Measurements from ENCODE around the gene MYH3.

DNA sequence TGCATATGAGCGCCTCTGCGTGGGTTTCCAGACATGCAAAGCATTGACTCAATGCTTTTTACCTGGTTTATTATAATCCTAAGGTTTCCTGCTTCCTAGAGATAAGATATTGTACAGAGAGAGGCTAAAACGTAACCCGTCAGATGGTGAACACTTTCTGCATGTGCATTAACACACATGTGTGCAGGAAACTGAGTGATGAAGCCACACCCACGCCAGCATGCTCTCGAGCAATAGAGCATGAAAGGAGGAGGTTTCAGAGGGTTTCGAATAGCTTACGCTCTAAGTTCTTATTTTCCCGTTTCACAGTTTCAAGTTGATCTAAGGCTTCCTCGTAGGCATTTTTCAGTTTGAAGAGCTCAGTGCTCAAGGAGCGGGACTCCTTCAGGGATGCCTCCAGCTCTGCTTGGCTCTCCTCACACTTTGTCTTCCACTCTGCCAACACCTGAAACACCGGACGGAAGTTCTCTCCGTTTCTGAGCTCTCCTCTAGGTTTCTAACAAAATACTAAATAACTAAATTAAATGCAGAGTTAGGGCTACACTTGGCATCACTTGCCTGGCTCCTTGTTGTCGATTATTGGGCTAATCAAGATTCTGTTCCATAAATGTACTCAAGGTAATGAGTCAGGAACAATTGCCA lies 23.2 kb downstream of the MYH3 start:
- TF ChIP-seq, protein P1, sequence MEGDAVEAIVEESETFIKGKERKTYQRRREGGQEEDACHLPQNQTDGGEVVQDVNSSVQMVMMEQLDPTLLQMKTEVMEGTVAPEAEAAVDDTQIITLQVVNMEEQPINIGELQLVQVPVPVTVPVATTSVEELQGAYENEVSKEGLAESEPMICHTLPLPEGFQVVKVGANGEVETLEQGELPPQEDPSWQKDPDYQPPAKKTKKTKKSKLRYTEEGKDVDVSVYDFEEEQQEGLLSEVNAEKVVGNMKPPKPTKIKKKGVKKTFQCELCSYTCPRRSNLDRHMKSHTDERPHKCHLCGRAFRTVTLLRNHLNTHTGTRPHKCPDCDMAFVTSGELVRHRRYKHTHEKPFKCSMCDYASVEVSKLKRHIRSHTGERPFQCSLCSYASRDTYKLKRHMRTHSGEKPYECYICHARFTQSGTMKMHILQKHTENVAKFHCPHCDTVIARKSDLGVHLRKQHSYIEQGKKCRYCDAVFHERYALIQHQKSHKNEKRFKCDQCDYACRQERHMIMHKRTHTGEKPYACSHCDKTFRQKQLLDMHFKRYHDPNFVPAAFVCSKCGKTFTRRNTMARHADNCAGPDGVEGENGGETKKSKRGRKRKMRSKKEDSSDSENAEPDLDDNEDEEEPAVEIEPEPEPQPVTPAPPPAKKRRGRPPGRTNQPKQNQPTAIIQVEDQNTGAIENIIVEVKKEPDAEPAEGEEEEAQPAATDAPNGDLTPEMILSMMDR (IDR thresholded peaks at IDR 0.05; ENCODE audit: poor library complexity, severe bottlenecking): no peak
- TF ChIP-seq EP300 (conservative IDR thresholded peaks at IDR 0.05; ENCODE audit: poor library complexity, severe bottlenecking) (no peak), POLR2AphosphoS5 (IDR thresholded peaks at IDR 0.05) (no peak), MXI1 (conservative IDR thresholded peaks at IDR 0.05; ENCODE audit: poor library complexity, severe bottlenecking) (no peak), TAF1 (IDR thresholded peaks at IDR 0.05; ENCODE audit: low read depth) (no peak)

All from neural cell (in vitro differentiated cells).